Caco-2 (cell line): Measurements from ENCODE around the gene MACO1. TPM values are rescaled to one million over a fixed set of nuclear protein-coding genes. Genes with fewer than 3 reads are reported as not detected.

Source experiments
- BruUV-seq: library from RNA; stranded (reverse); fragments of 400-500 nt; replicated peaks from 2 replicates; lab custom pipeline; 2021; lab: Mats Ljungman, UMichigan
- CTCF ChIA-PET: fragments of 300-600 bp; sonication (Branson Sonifier 250); formaldehyde crosslinking; loops from one replicate; lab custom pipeline; 2022; ENCODE audit warnings: antibody characterized with exemption; lab: Charles Lee
- POLR2A ChIA-PET: fragments of 300-600 bp; sonication (Branson Sonifier 250); formaldehyde crosslinking; loops from one replicate; lab custom pipeline; 2022; ENCODE audit warnings: antibody characterized with exemption; lab: Charles Lee
- DNase-seq, 2 experiments: peaks; one replicate each; pipeline versions ENCODE4 v3.0.0 to v3.0.0-alpha.2; 2020 to 2022
- H3K27me3 ChIP-seq: replicated peaks from 2 replicates; pipeline ENCODE4 v1.6.0; 2011; ENCODE audit warnings: low read length; ENCODE audit not compliant: control insufficient read depth, insufficient read depth
- H3K36me3 ChIP-seq: 2 replicates; pipeline ENCODE4 v1.5.1; 2011; ENCODE audit warnings: low read length; ENCODE audit not compliant: control insufficient read depth, insufficient read depth
- H3K4me1 ChIP-seq: fragments of 250-450 bp; sonication (Bioruptor Pico); 2 replicates; pipeline ENCODE4 v1.5.1; 2020; ENCODE audit warnings: mild to moderate bottlenecking
- H3K4me3 ChIP-seq: 2 replicates; pipeline ENCODE4 v1.5.1; 2011; ENCODE audit warnings: low read depth, mild to moderate bottlenecking, control low read depth, low read length
- H3K9me3 ChIP-seq: fragments of 250-450 bp; sonication (Bioruptor Pico); 2 replicates; pipeline ENCODE4 v1.5.1; 2020; ENCODE audit warnings: mild to moderate bottlenecking, moderate library complexity
- H3K27ac Mint-ChIP-seq: one replicate; pipeline ENCODE4 v1.8.0; 2022; ENCODE audit warnings: mixed read lengths; ENCODE audit not compliant: unreplicated experiment
- H3K27me3 Mint-ChIP-seq: one replicate; pipeline ENCODE4 v1.8.0; 2022; ENCODE audit warnings: mixed read lengths; ENCODE audit not compliant: insufficient read depth, unreplicated experiment
- H3K36me3 Mint-ChIP-seq: one replicate; pipeline ENCODE4 v1.8.0; 2022; ENCODE audit warnings: mild to moderate bottlenecking, mixed read lengths; ENCODE audit not compliant: insufficient read depth, unreplicated experiment
- H3K4me1 Mint-ChIP-seq: one replicate; pipeline ENCODE4 v1.8.0; 2022; ENCODE audit warnings: low read depth, mixed read lengths; ENCODE audit not compliant: unreplicated experiment
- H3K4me3 Mint-ChIP-seq: one replicate; pipeline ENCODE4 v1.8.0; 2022; ENCODE audit warnings: mild to moderate bottlenecking, moderate library complexity, mixed read lengths; ENCODE audit not compliant: unreplicated experiment
- H3K9me3 Mint-ChIP-seq: one replicate; pipeline ENCODE4 v1.8.0; 2022; ENCODE audit warnings: mixed read lengths; ENCODE audit not compliant: unreplicated experiment
- intact Hi-C: fragments of 100-400 bp; cut with micrococcal nuclease; formaldehyde crosslinking; loops from one replicate; pipeline ENCODE4 v1.10.0; 2022; ENCODE audit not compliant: unreplicated experiment
- total RNA-seq: library from RNA; stranded (reverse); gene quantifications from 2 replicates; pipeline ENCODE4 v1.2.3, GENCODE V29; 2022
- TF ChIP-seq, protein P1 (sequence below), 2 experiments: fragments of 200-600 bp in 1 of 2; IDR thresholded peaks; 1 replicate in 1 of 2; 2 replicates in 1 of 2; pipeline versions ENCODE4 v1.5.1 to v1.8.0; 2011 to 2022; ENCODE audit warnings: antibody characterized with exemption in 1 of 2, control low read depth in 1 of 2, inconsistent platforms in 1 of 2, low read depth in 1 of 2, low read length in 1 of 2, mild to moderate bottlenecking in 1 of 2, moderate library complexity in 1 of 2; ENCODE audit not compliant: insufficient read depth in 1 of 2, severe bottlenecking in 1 of 2, unreplicated experiment in 1 of 2

MACO1 gene
- total RNA-seq, 1 experiment from 2014 or later, result 16.8 TPM

DNA sequence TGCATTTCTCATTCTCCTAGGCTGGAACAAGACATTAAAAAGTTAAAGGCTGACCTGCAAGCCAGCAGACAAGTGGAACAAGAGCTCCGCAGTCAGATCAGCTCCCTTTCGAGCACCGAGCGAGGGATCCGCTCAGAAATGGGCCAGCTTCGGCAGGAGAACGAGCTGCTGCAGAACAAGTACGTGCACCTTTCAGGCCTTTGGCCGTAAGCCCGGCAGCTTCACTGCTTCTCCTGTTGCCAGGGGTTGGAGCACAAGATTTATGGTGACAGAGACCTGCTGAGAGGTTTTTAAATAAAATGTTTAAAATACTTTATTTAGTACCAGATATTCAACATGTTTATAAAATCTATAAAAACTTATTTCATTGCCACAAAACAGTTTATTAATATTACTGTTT is 53.4 kb downstream of the MACO1 start:
- ChIA-PET POLR2A (no interaction called here), CTCF (no interaction called here)
- Histone ChIP-seq H3K27me3 (no peaks in the 10 kb centered on the region), H3K36me3 (no peaks in the 10 kb centered on the region; the same call in none of the 2 replicates), H3K9me3 (no peaks in the 10 kb centered on the region), H3K4me3 (no peak overlapping the region), H3K4me1 (no peaks in the 10 kb centered on the region)
- Mint-ChIP-seq H3K27me3 (no peaks in the 10 kb centered on the region), H3K36me3 (peaks cover 1% of the 10 kb centered on the region), H3K4me3 (no peak overlapping the region), H3K9me3 (no peaks in the 10 kb centered on the region), H3K27ac (no peak overlapping the region), H3K4me1 (no peaks in the 10 kb centered on the region)
- no TSS peak for BruUV-seq
- intact Hi-C loops, result no loop called here
- TF ChIP-seq, protein P1, sequence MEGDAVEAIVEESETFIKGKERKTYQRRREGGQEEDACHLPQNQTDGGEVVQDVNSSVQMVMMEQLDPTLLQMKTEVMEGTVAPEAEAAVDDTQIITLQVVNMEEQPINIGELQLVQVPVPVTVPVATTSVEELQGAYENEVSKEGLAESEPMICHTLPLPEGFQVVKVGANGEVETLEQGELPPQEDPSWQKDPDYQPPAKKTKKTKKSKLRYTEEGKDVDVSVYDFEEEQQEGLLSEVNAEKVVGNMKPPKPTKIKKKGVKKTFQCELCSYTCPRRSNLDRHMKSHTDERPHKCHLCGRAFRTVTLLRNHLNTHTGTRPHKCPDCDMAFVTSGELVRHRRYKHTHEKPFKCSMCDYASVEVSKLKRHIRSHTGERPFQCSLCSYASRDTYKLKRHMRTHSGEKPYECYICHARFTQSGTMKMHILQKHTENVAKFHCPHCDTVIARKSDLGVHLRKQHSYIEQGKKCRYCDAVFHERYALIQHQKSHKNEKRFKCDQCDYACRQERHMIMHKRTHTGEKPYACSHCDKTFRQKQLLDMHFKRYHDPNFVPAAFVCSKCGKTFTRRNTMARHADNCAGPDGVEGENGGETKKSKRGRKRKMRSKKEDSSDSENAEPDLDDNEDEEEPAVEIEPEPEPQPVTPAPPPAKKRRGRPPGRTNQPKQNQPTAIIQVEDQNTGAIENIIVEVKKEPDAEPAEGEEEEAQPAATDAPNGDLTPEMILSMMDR (IDR thresholded peaks at IDR 0.05; ENCODE audit: insufficient read depth in 1 of 2, low read depth in 1 of 2, low read length in 1 of 2, severe bottlenecking in 1 of 2, unreplicated experiment in 1 of 2), result no peak
- no peak for DNase-seq

DNA sequence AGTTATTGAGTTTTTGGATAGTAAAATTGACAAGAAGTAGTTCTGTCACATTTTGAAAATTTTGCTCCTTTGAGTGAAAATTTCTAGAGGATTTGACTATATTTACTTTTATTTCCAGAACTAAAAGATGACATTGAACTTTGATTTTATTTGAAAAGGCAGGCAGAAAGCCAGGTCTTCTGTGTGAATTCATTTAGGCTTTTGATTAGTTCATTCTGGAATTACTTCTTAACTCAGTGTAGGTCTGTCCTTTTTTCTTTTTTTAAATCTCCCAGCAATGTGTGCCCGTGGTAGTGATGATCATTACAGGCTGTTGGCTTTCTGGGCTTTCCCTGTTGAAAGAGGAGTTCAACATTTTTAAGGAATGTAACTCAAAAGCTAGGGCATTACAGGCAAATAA is 53.8 kb downstream of the MACO1 start:
- intact Hi-C loops, result no loop called here
- ChIA-PET POLR2A (no interaction called here), CTCF (no interaction called here)

DNA sequence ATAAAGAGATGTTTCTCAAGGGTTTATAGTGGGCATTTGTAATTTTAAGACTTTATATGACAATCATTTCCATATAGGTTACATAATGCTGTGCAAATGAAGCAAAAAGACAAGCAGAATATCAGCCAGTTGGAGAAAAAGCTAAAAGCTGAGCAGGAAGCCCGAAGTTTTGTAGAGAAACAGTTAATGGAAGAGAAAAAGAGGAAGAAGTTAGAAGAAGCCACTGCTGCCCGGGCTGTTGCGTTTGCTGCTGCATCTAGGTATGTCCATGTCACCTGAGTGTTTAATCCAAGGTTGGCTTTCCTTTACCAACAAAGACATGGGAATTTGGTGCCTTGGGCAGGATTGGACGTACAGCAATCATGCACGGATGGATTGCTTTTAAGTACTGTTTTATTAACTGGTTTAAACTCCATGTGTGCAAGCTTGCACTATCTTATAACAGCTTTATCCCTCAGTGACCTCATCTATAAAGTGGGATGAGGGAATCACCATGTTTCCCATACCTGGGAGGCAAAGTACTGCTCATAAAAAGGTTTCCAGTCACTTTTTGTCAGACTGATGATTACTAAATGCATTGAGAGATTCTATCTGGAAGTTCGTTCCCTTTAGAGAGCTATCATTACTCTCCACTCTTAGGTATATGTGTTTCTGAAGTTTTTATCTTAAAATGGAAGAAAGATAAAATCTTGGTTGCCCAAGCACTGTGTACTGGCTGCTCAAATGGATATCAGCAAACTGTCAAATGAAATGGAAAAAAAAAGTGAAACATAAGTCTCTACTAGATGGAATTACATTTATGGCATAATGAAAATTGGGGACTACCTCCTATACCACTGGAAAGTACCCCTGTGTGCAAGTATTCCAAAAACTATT is 55.1 kb downstream of the MACO1 start:
- H3K27me3 Mint-ChIP-seq, result no peaks in the 10 kb centered on the region
- H3K4me1 Mint-ChIP-seq, result no peaks in the 10 kb centered on the region
- no peak overlapping the region for H3K4me3 ChIP-seq
- H3K36me3 ChIP-seq, result no peaks in the 10 kb centered on the region; the same call in none of the 2 replicates
- no peak overlapping the region for H3K4me3 Mint-ChIP-seq
- H3K36me3 Mint-ChIP-seq, result peaks cover 16% of the 10 kb centered on the region
- DNase-seq, result no peak
- TF ChIP-seq, protein P1 (IDR thresholded peaks at IDR 0.05; ENCODE audit: insufficient read depth in 1 of 2, low read depth in 1 of 2, low read length in 1 of 2, severe bottlenecking in 1 of 2, unreplicated experiment in 1 of 2), result no peak
- no peaks in the 10 kb centered on the region for H3K4me1 ChIP-seq
- no peak overlapping the region for H3K27ac Mint-ChIP-seq
- H3K9me3 ChIP-seq, result no peaks in the 10 kb centered on the region
- POLR2A ChIA-PET, result no interaction called here
- no peaks in the 10 kb centered on the region for H3K27me3 ChIP-seq
- intact Hi-C loops, result no loop called here
- no TSS peak for BruUV-seq
- H3K9me3 Mint-ChIP-seq, result no peaks in the 10 kb centered on the region
- CTCF ChIA-PET, result interaction anchor here (0.9 kb wide), 1 partner anchor 36 kb away, joined by 3 read pairs; no protein-coding TSS in a partner anchor

More for the DNA sequence above, 53.8 kb downstream of the MACO1 start:
- Histone ChIP-seq H3K36me3 (no peaks in the 10 kb centered on the region; the same call in none of the 2 replicates), H3K4me3 (no peak overlapping the region), H3K4me1 (no peaks in the 10 kb centered on the region), H3K9me3 (no peaks in the 10 kb centered on the region), H3K27me3 (no peaks in the 10 kb centered on the region)
- Mint-ChIP-seq H3K27me3 (no peaks in the 10 kb centered on the region), H3K27ac (no peak overlapping the region), H3K4me3 (no peak overlapping the region), H3K9me3 (no peaks in the 10 kb centered on the region), H3K4me1 (no peaks in the 10 kb centered on the region), H3K36me3 (peaks cover 6% of the 10 kb centered on the region)
- no peak for DNase-seq
- BruUV-seq, result no TSS peak
- TF ChIP-seq, protein P1 (IDR thresholded peaks at IDR 0.05; ENCODE audit: insufficient read depth in 1 of 2, low read depth in 1 of 2, low read length in 1 of 2, severe bottlenecking in 1 of 2, unreplicated experiment in 1 of 2), result no peak
